DMS53 treated with DMSO at 0.1 percent for 48 hours (cell line): ENCODE results near the gene BRD3.

Source experiments
- DNase-seq: peaks from one replicate; lab custom pipeline; 2025; ENCODE audit not compliant: unreplicated experiment; lab: John Stamatoyannopoulos, UW

BRD3 gene

GRCh38 chr9:134039386-134040175, 28.2 kb downstream of the BRD3 start:
- DNase-seq, result no peak

GRCh38 chr9:134037641-134038040, 30.2 kb downstream of the BRD3 start:
- DNase-seq, result no peak

GRCh38 chr9:134036130-134036529, 31.7 kb downstream of the BRD3 start:
- DNase-seq, result no peak

- no peak for DNase-seq
Measured at GRCh38 chr9:134035041-134036039, 32.5 kb downstream of the BRD3 start.

- DNase-seq, result no peak
Measured at GRCh38 chr9:134034215-134035040, 33.4 kb downstream of the BRD3 start.

GRCh38 chr9:134033516-134034214, 34.2 kb downstream of the BRD3 start:
- DNase-seq, result no peak

- DNase-seq, result no peak
Measured at GRCh38 chr9:134032456-134033222, 35.2 kb downstream of the BRD3 start.

GRCh38 chr9:134031783-134032182, 36.0 kb downstream of the BRD3 start:
- no peak for DNase-seq

GRCh38 chr9:134030821-134031470, 36.9 kb downstream of the BRD3 start:
- DNase-seq, result no peak

GRCh38 chr9:134029248-134030226, 38.3 kb downstream of the BRD3 start:
- no peak for DNase-seq

- DNase-seq, result no peak
Measured at GRCh38 chr9:134028575-134029247, 39.1 kb downstream of the BRD3 start.

GRCh38 chr9:134028076-134028475, 39.8 kb downstream of the BRD3 start:
- no peak for DNase-seq

- DNase-seq, result no peak
Measured at GRCh38 chr9:134027561-134027960, 40.3 kb downstream of the BRD3 start.

- no peak for DNase-seq
Measured at GRCh38 chr9:134026981-134027380, 40.8 kb downstream of the BRD3 start.

- DNase-seq, result no peak
Measured at GRCh38 chr9:134026581-134026980, 41.2 kb downstream of the BRD3 start.

- peak; percentile 2 for DNase-seq
Measured at GRCh38 chr9:134025606-134026541, 42.0 kb downstream of the BRD3 start.
